ENCODE data around the gene AMBRA1.

- no peak for TF ChIP-seq RAD21 (conservative IDR thresholded peaks at IDR 0.05)
- no peak for TF ChIP-seq CTCF (IDR thresholded peaks at IDR 0.05; ENCODE audit: poor library complexity, severe bottlenecking)
- TF ChIP-seq TAF1 (IDR thresholded peaks at IDR 0.05; ENCODE audit: low read depth) = no peak
Observed at GRCh38 chr11:46381048-46381818, 212.6 kb downstream of the AMBRA1 start, which contains the start of gene MDK.

Data from neural cell (in vitro differentiated cells).